Effector CD4-positive, alpha-beta T cell (primary cell): Measurements from ENCODE around the gene MROH7.
"Not testable (repeated sequence)": the region's sequence is repeated elsewhere in the genome, so short reads cannot be mapped to it uniquely, and the experiment has no call there.

ENCODE experiments used
- DNase-seq: peaks from one replicate; pipeline ENCODE4 v3.0.0-alpha.2; 2020

Gene MROH7

DNA sequence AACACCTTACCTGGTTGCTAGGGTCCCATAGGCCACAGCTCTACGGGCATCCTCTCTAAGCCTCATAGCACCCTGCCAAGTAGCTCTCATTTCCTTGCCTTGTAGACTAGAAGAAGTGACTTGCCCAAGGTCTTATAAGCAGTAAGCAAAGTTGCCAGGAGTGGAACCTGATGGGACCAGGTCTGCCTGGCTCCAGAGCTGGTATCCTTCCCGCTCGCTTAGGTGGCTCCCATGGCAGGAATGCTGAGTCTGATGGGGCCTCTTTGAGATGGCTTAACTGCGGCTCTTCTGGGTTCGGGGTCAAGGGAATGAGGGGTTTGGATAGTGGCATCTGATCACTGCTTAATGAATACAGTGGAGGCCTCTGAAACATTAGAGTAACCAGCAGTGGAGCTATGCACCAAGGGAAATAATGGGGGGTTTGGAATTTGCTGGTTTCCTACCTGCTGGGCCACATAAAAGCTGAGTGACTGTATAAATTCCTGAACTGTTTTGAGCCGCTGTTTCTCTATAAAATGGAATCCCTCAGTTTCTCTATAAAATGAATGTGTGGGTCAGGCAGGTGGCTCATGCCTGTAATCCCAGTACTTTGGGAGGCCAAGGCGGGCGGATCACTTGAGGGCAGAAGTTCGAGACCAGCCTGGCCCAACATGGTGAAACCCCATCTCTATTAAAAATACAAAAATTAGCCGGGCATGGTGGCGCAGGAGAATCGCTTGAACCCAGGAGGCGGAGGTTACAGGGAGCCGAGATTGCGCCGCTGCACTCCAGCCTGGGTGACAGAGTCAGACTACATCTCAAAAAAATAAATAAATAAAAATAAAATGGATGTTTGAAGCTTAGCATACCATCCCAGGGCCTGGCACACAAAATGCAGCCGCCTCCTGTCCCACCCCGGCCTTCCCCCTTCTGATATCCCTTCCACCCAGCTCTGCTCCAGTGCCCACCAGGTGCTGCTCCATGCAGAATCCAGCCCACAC is 30.7 kb upstream of the MROH7 start:
- DNase-seq = no peak

DNA sequence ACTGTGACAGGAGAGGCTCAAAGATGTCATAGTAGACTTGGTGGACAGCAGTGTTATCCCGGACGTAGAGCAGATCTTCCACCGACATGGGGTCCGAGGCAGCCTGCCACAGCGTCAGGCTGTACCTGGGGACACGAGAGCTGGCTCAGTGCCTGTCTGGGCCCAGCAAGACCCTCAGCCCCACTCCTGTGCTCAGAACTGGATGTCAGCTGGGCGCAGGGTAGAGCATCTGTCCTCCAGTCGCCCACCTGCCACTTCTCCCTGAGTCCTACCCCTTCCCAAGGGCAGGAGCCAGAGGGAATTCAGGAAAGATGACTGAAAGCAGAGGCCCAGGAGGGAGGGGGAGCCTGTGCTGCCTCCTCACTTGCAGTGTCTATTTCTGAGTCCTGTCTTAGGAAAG is 30.0 kb upstream of the MROH7 start:
- no peak for DNase-seq

DNA sequence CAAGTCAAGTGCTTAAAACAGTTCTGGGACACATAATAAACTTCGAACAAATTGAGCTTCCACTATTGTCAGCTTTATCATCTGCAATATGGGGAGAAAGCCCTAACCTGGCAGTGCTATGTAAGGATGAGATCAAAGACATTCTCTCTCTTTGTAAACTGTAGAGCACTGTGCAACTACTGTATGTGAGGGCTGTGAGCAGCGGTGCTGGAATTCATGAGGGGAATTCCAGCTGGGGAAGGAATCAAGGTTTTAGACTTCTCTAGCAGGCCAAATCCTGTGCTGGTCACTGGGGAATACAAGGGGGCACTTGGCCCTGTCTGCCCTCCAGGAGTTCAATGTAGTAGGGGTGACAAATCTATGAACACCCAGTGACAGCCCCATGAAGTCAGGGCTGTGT is 27.6 kb upstream of the MROH7 start:
- DNase-seq = no peak

DNA sequence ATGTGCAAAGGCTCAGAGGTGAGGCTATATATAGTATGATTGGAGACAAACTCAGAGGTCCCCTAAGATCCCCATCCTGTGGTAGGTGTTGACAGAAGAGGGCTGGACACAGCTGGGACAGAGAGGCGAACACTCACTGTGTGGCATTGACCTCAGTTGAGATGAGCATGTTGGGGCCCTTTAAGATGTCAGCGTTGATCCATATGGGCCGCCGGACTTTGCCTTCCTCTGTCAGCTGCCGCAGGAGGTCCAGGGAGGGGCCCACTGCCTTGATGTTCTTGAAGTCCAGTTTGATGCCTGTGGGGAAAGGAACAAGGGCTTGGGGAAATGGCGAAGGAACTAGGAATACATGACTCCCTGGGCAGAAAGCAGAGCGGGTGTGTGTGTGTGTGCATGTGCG is 27.0 kb upstream of the MROH7 start:
- DNase-seq = no peak

DNA sequence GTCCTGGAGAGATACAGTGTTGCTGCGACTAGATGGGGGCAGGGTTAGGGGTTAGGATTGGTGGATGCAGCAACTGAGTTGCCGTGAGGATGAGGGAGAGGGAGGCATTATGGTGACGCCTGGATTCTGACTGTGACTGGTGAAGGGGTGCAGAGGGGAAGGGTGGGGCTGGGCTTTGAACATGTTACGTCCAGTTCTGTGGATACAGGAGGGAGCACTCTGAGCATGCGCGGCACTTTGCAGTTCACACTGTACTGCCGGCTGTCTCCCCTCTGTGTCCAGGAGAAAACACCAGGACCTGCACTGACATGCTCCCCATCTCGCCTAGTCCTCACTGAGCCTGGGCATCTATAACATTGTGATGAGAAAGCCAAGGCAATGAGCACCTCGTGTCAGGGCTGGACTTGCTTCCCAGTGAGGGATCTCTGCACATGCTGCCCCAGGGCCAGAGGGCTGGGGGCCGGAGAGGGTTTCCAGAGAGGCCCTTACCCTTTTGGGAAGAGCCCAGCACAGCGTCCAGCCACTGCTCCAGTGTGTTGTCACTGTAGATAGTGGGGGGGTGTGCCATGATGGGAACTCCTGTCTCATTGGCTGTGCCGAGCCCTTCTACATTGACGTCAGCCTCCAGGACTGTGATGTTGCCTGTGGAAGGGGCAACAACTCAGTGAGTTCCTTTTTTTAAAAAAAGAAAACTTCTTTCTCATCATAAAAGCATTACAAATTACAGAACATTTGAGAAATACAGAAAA is 25.9 kb upstream of the MROH7 start:
- no peak for DNase-seq

DNA sequence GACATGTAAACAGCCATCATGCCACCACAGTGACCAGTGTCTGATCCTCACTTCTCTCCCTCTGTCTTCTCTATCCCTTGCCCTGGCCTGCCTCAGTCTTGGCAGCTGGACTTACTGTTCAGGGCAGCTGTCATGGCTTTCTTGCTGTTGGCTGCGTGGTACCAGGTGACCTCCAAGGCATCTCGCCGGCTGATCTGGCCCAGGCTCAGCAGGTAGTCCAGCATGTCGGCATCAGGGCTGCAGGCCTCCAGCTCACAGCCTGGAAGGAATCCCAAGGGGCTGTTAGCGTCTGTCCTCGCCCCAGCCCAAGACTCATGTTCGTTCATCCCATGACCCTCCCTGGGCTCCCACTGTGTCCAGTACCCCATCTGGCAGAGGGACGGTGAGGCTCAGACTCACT is 21.8 kb upstream of the MROH7 start:
- DNase-seq = no peak

DNA sequence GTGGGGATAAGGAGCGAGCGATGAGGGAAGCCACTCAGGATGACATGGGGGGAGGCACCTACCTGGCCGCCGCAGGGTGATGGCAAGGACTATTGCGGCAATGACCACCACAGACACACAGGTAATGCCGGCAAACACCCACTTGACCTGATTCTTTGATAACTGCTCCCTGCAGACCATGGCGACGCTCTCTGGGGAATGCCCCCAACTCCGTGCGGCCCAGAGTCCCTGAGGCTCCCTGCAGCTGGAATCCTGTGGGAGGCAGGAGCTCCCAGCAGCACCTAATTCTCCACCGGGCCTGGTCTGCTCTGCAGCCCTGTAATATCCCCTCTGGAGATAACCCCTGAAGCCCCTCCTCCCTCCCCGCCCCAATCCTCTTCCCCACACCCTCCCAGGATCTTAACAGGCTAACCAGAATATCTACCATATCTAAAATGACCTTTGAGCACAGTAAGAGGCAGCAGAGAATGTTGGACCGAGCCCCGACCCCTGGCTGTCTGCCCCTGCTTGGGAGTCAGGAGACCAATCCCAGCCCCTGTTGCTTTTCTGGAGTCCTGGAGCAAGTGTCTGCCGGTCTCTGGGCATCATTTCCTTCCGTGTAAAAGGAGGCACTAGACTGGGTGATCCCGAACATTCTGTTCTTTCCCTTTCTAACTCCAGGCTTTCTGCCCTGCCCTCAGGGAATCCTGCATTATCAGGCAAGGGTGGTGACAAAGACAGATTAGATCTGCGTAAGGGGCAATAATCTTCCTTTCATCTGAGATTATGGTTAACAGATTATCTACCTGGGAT is 18.2 kb upstream of the MROH7 start, which contains the start of gene FAM151A:
TSS of gene FAM151A (minus strand) at position 310 of the 792 bp plus-strand sequence. CDS start at position 180, 130 bp downstream.
- DNase-seq = no peak

DNA sequence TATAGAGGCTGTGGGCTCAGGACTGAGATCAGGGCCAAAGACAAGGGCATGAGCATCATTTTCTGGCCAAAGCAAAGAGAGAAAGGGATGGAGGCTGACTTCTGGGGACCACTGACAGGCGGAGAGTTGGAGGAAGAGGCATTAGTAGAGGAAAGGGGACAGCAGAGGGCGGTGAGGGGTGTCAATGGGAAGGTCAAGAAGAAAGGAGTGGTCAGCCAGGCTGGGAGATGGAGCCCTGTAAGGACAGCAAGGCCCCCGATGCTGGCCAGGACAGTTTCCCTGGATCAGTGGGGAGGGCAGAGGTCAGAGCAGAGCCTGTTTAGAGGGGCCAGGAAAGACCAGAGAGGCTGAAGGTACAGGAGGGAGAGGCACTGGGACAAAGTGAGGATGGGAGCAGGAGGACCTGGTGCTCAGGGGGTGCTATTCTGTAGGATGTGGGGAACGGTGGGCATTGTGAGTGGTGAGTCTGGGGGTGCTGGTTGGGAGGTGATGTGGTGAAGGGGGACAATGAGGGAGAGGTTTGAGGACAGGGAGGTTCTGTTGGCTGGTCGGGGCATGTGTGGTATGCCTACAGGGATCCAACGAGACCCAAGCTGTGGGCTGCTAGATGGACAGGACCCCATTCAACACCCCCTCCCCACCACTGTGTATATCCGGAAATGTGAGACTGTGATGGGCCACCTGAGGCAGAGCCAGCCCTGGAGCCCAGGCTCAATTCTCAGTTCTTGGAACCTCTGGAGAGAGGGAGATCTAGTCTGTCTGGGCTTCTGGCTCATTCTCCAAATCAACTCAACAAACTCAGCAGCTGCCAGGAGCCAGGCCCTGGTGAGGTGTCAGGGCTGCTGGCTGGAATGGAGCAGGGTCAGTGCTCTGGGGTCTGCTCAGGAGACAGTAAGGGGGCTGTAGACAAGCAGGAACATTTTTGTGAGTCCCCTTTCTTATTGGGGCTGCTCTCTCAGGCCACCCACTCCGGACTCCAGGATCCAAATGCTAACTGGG is 16.8 kb upstream of the MROH7 start:
- no peak for DNase-seq

DNA sequence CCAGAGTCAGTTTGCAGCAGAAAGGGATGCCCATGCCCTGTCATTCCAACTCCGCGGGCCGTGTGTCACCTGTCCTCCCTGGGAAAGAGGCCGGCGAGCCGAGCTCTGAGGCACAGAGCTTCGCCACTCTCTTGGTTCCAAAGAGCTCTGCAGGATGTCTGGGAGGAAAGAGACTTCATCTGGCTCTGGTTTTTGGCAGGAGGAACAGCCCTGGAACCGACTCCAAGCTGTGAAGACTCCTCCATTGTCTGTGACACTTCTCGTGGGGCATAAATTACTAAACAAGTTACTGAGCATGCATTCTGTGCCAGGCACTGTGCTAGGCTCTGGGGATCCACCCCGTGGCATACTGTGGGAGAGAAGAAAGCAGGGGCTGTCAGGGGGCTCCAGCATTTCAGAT is 14.4 kb upstream of the MROH7 start:
- DNase-seq = no peak

DNA sequence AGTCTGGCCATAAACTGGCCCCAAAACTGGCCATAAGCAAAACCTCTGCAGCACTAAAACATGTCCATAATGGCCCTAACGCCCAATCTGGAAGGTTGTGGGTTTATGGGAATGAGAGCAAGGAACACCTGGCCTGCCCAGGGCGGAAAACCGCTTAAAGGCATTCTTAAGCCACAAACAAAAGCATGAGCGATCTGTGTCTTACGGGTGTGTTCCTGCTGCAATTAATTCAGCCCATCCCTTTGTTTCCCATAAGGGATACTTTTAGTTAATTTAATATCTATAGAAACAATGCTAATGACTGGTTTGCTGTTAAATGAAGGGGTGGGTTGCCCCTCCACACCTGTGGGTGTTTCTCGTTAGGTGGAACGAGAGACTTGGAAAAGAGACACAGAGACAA is 5.8 kb upstream of the MROH7 start:
- DNase-seq = not testable (repeated sequence)

DNA sequence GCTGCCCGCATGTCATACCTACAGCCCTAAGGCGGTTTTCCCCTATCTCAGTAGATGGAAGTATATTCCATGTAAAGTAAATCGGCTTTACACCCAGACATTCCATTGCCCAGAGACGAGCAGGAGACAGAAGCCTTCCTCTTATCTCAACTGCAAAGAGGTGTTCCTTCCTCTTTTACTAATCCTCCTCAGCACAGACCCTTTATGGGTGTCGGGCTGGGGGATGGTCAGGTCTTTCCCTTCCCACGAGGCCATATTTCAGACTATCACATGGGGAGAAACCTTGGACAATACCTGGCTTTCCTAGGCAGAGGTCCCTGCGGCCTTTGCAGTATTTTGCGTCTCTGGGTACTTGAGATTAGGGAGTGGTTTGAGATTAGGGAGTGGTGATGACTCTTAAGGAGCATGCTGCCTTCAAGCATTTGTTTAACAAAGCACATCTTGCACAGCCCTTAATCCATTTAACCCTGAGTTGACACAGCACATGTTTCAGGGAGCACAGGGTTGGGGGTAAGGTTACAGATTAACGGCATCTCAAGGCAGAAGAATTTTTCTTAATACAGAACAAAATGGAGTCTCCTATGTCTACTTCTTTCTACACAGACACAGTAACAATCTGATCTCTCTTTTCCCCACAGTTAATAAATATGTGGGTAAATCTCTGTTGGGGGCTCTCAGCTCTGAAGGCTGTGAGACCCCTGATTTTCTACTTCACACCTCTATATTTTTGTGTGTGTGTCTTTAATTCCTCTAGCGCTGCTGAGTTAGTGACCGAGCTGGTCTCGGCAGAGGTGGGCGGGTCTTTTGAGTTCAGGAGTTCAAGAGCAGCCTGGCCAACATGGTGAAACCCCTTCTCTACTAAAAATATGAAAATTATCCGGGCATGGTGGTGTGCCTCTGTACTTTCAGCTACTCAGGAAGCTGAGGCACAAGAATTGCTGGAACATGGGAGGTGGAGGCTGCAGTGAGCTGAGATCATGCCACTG is 4.8 kb upstream of the MROH7 start:
- DNase-seq = not testable (repeated sequence)

DNA sequence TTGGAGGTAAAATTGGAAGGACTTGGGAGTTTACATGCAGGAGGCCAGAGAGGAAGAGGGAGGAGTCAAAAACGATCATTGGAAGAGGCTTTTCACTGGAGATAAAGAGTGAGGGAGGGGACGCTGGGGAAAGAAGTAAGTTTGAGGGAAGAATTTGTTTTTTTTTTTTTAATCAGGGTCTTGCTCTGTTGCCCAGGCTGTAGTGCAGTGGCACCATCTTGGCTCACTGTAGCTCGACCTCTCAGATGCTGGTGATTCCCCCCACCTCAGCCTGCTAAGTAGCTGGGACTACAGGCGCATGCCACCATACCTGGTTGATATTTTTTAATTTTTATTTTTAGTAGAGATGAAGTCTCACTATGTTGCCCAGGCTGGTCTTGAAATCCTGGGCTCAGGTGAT is 1.2 kb upstream of the MROH7 start:
- DNase-seq = no peak

DNA sequence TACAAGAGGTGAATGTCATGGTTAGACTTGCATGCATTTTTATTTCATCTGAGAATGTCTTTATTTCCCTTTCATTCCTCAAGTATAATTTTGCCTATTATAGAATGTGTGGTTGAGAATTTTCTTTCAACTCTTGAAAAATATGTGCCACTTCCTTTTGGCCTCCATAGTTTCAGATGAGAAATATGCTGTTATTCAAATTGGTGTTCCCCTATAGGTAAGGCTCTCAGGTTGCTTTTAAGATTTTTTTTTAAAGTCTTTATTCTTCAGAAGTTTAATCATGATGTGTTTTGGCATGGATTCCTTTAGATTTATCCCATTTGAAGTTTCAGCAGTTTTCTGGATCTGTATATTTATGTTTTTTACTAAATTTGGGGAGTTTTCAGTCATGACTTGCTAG is 2.1 kb downstream of the MROH7 start:
- DNase-seq = no peak

DNA sequence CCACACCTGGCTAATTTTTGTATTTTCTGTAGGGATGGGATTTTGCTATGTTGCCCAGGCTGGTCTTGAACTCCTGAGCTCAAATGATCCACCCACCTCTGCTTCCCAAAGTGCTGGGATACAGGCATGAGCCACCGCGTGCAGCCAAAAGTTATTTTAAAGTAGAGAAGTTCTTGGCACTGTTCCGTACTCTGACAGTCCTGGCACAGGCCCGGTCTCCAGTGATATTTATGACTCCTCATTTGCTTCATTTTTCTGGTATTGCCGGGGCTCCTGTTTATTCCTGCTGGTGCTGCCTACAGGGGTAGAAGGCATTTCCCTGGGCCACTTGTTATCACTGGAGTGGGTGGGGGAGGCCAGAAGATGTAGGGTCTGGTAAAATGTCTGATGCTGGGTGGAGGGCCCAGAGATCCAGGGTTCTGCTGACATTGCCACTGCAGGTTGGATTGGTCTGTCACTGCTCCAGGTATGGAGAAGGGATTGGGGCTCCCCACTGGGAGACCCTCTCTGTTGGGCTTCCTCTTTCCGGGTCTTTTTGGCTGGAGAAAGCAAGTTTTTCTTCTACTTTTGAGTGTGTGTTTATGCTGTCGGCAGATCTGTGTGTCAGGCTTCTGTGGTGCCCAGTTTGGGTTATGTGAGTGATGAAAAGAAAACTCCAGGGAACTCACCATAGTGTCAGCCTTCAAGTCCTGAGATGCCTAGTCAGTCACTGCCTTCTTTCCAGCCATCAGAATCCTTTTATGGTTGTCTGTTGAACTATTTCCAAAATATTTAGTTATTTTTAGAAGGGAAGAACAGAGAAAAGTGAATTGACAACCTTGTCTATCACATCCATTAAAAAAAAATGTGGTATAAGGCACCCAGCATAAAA is 4.5 kb downstream of the MROH7 start:
- no peak for DNase-seq

DNA sequence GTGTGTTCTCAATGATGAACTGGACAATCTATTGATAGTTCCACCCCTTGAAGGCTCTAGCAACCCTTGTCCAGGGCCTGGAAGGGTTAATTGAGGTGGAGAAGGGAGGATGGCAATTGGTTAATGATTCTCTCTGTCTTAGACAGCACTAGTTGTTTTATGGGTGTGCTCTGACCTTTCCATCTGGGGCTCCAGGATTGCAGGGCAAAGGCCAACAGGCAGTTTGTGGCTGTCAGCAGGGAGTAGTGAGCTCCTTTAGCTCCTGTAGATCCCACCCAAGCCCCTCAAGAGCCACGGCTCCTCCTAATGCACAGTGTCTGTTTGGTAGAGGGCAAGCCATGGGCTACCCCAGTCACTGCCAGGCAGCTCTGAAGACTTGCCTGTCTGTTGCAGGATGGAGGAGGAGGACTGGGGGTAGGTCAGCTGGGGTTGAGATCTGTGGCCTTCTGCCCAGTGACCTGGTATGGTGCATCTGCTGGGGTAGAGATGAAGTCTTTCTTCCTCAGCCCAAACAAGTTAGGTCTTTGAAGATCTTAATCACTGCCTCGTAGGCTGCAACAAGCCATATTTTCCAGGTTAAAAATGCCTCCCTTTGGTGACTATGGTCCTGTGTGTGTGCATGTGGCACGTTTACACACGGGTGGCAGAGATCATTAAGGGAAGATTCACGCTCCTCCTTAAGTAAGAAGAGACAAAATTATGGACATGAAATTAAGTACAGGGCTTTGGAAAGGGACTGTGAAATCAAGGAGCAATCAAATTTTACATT is 7.7 kb downstream of the MROH7 start:
- DNase-seq = no peak

DNA sequence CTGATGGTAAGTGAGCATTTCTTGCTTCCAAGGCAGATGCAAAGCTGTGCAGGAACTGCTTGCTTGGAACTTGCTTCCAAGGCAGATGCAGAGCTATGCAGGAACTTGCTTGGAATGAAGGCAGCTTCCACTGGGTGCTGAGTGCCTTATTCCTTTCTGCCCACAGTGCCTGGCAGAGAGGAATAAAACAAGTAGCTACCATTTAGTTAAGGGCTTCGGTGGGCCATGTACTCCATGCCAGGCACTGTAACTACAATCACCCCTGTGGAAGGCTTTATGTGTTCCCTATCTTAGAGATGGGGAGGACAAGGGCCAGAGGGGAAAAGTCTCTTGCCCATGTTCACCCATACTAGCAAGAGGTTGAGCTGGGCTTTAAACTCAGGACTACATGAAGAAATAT is 8.3 kb downstream of the MROH7 start:
- no peak for DNase-seq

DNA sequence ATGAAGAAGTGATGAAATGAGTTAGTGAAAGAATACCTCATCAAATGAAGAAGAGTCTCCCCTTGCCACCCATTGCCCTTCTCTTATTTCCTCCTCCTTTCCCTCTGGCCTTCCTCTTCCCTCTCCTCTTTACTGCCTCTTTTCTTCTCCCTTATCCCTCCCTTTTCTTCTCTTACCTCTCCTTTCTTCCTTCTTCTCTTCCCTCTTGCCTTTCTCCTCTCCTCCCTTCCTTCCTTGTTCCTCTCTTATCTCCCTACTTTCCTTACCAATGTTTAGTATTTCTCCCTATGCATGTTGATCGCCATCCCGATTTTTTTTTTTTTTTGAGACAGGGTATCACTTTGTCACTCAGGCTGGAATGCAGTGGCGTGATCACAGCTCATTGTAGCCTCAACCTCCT is 8.8 kb downstream of the MROH7 start:
- DNase-seq = no peak

DNA sequence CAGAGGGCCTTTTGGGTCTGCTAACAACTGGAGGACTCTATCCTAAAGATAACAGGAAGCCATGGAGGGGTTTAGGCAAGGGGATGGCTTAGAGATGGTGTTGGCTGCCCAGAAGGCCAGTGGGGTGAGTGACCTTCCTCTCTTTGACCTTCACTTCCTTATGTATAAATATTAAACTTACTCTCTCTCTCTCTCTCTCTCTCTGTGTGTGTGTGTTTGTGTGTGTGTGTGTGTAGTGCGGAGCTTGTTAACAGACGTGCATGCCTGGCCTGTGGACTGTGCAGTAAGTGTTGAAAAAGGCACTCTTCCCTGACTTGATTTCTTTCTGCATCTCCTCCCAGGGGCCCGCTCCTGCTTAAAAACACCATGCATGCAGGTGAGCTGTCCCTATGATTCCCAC is 10.0 kb downstream of the MROH7 start:
- no peak for DNase-seq

DNA sequence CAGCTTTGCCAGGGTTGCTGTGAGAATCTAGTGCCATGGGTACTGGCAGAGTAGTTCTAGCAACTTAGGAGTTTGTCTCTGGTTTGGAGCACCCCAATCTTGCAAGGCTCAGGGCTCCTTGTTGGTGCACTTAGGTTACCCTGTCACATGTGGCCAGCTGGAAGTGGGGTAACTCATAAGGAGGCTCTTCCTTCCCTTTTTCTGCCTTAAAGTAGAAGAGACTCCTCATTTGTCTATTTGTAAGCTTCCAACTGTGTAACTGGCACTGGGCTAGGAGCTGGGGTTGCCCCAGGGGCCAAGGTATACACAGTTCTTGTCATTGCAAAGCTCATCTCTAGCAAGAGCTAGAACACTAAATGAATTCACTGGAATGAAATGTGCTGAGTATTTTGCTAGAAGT is 10.6 kb downstream of the MROH7 start:
- no peak for DNase-seq
